Fibroblast of pulmonary artery (primary cell): ENCODE data around the gene MUC3A.
"Not testable (repeated sequence)": the region's sequence is repeated elsewhere in the genome, so short reads cannot be mapped to it uniquely, and the experiment has no call there.

Source experiments
- DNase-seq: peaks from one replicate; pipeline ENCODE4 v3.0.0-alpha.2; 2010; ENCODE audit warnings: low read depth
- H3K4me3 ChIP-seq: replicated peaks from 2 replicates; pipeline ENCODE4 v1.5.1; 2011; ENCODE audit warnings: low read depth, mild to moderate bottlenecking, control low read depth, low read length, moderate library complexity
- TF ChIP-seq, protein P1 (sequence below): IDR thresholded peaks from 2 replicates; pipeline ENCODE4 v1.5.1; 2011; ENCODE audit warnings: mild to moderate bottlenecking, control low read depth, low read length, inconsistent platforms; ENCODE audit errors: missing control alignments

The MUC3A gene

DNA sequence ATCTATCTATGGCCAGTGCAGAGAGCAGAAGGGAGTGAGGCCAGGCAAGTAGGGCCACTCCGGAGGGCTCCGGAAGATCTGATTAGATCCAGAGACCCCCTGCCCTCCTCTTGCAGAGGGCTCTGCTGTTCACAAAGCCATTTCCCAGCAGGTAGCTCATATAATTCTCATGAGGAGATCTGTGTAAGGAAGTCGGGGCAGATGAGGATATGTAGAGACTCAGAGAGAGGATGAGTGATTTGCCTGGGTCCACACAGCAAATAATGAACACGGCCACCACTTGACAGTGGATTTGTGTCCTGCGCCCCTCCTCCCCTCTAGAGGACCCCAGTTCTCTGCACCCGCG lies 22.6 kb downstream of the MUC3A start:
- no peak for DNase-seq
- no peak overlapping the region for H3K4me3 ChIP-seq

DNA sequence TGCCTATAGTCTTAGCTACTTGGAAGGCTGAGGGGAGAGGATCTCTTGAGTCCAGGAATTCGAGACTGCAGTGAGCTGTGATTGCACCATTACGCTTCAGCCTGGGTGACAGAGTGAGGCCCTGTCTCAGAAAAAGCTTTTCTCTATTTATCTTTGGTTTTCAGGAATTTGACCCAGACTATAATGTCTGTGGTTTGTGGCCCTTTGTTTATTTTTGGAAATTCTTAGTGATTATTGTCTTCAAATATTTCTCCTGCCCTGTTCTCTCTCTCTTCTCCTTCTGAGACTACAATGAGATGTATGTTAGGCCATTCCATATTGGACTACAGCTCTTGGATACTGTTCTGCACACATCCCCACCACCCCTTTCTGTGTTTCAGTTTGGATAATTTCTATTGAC lies 24.7 kb downstream of the MUC3A start:
- no peak overlapping the region for H3K4me3 ChIP-seq
- TF ChIP-seq, protein P1, sequence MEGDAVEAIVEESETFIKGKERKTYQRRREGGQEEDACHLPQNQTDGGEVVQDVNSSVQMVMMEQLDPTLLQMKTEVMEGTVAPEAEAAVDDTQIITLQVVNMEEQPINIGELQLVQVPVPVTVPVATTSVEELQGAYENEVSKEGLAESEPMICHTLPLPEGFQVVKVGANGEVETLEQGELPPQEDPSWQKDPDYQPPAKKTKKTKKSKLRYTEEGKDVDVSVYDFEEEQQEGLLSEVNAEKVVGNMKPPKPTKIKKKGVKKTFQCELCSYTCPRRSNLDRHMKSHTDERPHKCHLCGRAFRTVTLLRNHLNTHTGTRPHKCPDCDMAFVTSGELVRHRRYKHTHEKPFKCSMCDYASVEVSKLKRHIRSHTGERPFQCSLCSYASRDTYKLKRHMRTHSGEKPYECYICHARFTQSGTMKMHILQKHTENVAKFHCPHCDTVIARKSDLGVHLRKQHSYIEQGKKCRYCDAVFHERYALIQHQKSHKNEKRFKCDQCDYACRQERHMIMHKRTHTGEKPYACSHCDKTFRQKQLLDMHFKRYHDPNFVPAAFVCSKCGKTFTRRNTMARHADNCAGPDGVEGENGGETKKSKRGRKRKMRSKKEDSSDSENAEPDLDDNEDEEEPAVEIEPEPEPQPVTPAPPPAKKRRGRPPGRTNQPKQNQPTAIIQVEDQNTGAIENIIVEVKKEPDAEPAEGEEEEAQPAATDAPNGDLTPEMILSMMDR = no peak
- DNase-seq = no peak

More for the DNA sequence above, 22.6 kb downstream of the MUC3A start:
- TF ChIP-seq, protein P1 = no peak

DNA sequence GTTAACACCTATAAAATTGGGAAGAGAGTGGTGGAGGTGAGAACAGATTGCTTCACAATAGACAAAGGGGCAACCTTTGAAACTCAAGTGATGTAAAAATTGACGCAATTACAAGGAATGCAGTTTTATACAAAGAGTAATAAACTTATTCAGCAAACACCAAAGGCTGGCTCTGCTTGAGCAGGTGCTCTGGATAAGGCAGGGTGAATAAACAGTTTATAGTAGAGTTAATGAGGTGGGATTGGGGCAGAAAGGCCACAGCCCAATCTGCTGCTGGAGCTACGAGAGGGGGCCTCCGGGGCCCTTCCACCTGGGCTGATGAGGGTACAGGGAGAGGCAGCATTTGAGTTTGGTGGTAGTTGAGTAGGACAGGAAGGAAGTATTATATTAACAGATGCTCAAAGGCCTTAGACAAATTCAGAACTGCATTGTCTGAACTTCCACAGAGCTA lies 26.1 kb downstream of the MUC3A start:
- TF ChIP-seq, protein P1 = no peak
- no peak for DNase-seq
- H3K4me3 ChIP-seq = no peak overlapping the region

DNA sequence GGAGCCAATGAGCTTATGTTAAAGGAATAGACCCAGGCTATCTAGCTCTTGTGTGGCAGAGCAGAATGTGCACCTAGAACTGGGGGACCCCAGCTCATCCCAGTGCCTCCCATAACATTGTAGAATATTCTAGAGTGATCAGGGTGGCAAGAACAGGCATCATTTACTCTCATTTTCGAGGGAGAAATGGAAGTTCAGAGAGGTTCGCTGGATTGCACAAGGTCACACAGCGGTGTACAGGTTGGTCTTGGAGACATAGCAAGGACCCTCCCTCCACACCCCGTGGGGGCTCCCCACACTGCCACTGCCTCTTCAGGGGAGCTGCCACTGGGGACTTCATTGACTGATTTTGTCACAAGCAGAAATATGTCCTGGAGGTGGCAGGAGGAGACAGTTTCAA lies 29.0 kb downstream of the MUC3A start:
- TF ChIP-seq, protein P1 = no peak
- no peak overlapping the region for H3K4me3 ChIP-seq
- no peak for DNase-seq

DNA sequence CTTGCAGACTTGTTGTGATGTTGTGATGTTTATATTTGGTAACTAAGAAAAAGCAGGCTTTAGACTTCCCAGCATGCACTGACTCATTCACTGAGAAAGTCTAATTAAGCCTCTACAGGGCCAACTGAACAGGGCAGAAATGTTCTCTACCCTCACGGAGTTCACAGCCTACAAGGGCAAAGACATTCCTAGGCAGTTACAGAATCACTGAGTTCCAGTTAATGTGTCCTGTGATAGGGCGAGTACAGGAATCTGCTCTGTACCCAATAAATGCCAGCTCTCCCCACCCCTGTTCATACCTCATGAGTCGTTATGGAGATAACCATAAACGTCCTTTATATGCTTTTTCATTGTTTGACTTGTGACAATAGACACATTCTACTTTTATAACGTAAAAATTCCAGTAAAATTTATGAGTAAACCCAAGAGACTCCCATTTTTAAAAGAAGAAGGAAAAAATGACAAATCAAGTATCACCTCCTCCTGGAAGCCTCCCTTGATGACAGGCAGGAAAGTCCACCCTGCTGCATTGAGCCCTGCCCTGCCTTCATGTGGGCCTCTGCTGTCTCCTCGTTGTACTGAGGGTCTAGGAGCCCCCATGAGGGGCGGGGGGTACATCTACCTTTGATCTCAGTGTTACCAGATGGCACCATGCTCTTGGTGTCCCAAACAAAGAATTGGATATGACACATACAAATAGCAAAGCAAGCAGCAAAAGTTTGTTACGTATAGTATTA lies 34.3 kb downstream of the MUC3A start:
- TF ChIP-seq, protein P1 = no peak
- H3K4me3 ChIP-seq = no peak overlapping the region
- DNase-seq = peak; percentile 36

DNA sequence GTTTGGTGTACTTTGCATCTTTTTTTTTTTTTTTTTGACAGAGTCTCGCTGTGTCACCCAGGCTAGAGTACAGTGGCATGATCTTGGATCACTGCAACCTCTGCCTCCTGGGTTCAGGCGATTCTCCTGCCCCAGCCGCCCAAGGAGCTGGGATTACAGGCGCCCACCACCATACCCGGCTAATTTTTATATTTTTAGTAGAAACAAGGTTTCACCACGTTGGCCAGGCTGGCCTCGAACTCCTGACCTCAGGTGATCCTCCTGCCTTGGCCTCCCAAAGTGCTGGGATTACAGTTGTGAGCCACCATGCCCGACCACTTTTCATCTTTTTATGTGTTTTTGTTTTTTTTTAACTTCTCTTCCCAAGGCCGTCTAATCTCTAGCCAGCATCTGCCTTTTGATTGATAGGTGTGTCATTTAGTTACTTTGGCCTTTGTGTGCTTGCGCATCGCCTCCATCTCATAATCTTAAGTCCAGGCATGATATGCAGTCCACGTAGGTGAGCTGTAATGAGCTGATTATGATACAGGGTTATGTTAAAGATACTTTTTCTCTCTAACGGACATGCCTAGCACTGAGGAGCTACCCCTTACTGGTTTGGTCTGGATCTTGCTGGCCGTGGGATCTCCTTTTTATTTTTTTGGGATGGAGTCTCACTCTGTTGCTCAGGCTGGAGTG lies 35.0 kb downstream of the MUC3A start:
- DNase-seq = not testable (repeated sequence)

DNA sequence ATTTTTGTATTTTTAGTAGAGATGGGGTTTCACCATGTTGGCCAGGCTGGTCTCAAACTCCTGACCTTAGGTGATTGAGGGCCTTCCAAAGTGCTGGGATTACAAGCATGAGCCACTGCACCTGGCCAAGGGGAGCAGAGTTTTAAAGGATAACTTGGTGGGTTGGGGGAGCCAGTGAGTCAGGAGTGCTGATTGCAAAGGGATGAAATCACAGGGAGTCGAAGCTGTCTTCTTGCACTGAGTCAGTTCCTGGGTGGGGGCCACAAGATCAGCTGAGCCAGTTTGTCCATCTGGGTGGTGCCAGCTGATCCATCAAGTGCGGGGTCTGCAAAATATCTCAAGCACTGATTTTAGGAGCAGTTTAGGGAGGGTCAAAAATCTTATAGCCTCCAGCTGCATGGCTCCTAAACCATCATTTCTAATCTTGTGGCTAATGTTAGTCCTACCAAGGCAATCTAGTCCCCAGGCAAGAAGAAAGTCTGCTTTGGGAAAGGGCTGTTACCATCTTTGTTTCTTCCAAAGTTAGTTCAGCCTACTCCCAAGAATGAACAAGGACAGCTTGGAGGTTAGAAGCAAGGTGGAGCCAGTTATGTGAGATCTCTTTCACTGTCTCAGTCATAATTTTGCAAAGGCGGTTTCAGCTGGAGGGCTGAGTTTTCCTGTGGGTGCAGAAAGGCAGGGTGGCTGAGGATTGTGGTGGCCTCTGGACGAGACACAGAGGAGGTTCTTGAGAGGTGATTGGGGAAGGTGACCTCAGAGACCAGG lies 35.9 kb downstream of the MUC3A start:
- not testable (repeated sequence) for H3K4me3 ChIP-seq, DNase-seq

More for the DNA sequence above, 35.0 kb downstream of the MUC3A start:
- H3K4me3 ChIP-seq = not testable (repeated sequence)
